BE2C (cell line): ENCODE measurements around the gene CACNA1G.

Experiments
- DNase-seq: peaks from one replicate; pipeline ENCODE4 v3.0.0-alpha.2; 2020
- H3K27me3 ChIP-seq: fragments of 250-450 bp; sonication (Bioruptor Pico); 2 replicates; pipeline ENCODE4 v1.5.1; 2020; ENCODE audit warnings: mild to moderate bottlenecking
- H3K36me3 ChIP-seq: fragments of 250-450 bp; sonication (Bioruptor Pico); 2 replicates; pipeline ENCODE4 v1.5.1; 2020; ENCODE audit warnings: mild to moderate bottlenecking
- H3K4me1 ChIP-seq: fragments of 250-450 bp; sonication (Bioruptor Pico); 2 replicates; pipeline ENCODE4 v1.5.1; 2020
- H3K4me3 ChIP-seq: 2 replicates; pipeline ENCODE4 v1.5.1; 2011; ENCODE audit warnings: low read depth, low read length
- H3K9me3 ChIP-seq: fragments of 250-450 bp; sonication (Bioruptor Pico); 2 replicates; pipeline ENCODE4 v1.5.1; 2020
- TF ChIP-seq, protein P1 (sequence below): IDR thresholded peaks from 2 replicates; pipeline ENCODE4 v1.5.1; 2012; ENCODE audit warnings: mild to moderate bottlenecking, low read depth, low read length

Gene CACNA1G

GRCh38 chr17:50566886-50567285 is 6.4 kb downstream of the CACNA1G start:
- Histone ChIP-seq H3K9me3 (no peaks in the 10 kb centered on the region; the same call in 1 of the 2 replicates), H3K27me3 (peaks cover 21% of the 10 kb centered on the region), H3K4me3 (no peak overlapping the region), H3K4me1 (peaks cover 14% of the 10 kb centered on the region), H3K36me3 (no peaks in the 10 kb centered on the region)
- DNase-seq, result no peak
- TF ChIP-seq, protein P1, sequence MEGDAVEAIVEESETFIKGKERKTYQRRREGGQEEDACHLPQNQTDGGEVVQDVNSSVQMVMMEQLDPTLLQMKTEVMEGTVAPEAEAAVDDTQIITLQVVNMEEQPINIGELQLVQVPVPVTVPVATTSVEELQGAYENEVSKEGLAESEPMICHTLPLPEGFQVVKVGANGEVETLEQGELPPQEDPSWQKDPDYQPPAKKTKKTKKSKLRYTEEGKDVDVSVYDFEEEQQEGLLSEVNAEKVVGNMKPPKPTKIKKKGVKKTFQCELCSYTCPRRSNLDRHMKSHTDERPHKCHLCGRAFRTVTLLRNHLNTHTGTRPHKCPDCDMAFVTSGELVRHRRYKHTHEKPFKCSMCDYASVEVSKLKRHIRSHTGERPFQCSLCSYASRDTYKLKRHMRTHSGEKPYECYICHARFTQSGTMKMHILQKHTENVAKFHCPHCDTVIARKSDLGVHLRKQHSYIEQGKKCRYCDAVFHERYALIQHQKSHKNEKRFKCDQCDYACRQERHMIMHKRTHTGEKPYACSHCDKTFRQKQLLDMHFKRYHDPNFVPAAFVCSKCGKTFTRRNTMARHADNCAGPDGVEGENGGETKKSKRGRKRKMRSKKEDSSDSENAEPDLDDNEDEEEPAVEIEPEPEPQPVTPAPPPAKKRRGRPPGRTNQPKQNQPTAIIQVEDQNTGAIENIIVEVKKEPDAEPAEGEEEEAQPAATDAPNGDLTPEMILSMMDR, result no peak

- Histone ChIP-seq H3K27me3 (peaks cover 5% of the 10 kb centered on the region), H3K9me3 (no peaks in the 10 kb centered on the region; the same call in 1 of the 2 replicates), H3K4me3 (no peak overlapping the region), H3K4me1 (peaks cover 14% of the 10 kb centered on the region), H3K36me3 (no peaks in the 10 kb centered on the region)
- no peak for DNase-seq
- TF ChIP-seq, protein P1, result no peak
These were observed 8.1 kb downstream of the CACNA1G start for GRCh38 chr17:50568659-50569058.

DNA sequence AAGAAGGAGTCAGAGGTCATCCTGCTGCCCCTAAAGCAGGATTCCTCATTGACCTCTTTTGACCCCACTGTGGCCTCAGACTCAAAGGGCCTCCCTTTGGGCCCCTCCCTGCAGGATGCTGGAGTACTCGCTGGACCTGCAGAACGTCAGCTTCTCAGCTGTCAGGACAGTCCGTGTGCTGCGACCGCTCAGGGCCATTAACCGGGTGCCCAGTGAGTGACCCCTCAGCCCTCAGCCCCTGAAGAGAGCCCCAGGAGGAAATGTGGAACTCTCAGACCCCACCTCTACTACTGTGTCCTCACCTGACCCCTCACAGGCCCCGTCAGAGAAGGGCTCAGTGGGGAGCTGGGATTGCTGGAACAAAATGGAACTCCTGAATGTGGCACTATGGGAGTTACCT is 9.1 kb downstream of the CACNA1G start:
- Histone ChIP-seq H3K9me3 (no peaks in the 10 kb centered on the region; the same call in 1 of the 2 replicates), H3K36me3 (no peaks in the 10 kb centered on the region), H3K4me1 (peaks cover 12% of the 10 kb centered on the region), H3K27me3 (no peaks in the 10 kb centered on the region), H3K4me3 (no peak overlapping the region)
- TF ChIP-seq, protein P1, result no peak
- no peak for DNase-seq

DNA sequence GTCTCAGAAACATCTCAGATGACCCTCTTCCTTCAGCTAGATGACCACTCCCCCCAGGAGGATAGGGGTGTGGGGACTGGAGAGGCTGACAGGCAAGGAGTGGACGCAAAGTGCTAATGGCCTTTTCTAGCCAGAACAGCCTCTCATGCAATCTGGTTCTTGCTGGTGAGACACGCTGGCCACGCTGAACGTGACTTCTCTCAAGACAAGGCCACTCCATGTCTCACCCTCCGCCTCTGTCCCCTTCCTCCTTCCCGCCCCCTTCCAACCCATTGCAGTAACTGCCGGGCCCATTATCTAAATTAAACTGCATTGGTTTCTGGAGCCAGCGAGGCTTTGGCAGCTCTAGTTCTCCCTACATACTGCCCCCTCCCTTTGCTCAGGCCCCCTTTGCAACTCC is 9.5 kb downstream of the CACNA1G start:
- Histone ChIP-seq H3K36me3 (no peaks in the 10 kb centered on the region), H3K27me3 (no peaks in the 10 kb centered on the region), H3K4me3 (no peak overlapping the region), H3K4me1 (peaks cover 10% of the 10 kb centered on the region), H3K9me3 (no peaks in the 10 kb centered on the region; the same call in 1 of the 2 replicates)
- no peak for DNase-seq
- TF ChIP-seq, protein P1, result no peak

- Histone ChIP-seq H3K27me3 (no peaks in the 10 kb centered on the region), H3K4me1 (peaks cover 7% of the 10 kb centered on the region), H3K36me3 (no peaks in the 10 kb centered on the region), H3K9me3 (no peaks in the 10 kb centered on the region; the same call in 1 of the 2 replicates), H3K4me3 (no peak overlapping the region)
- TF ChIP-seq, protein P1, result no peak
- no peak for DNase-seq
These were observed 10.0 kb downstream of the CACNA1G start for GRCh38 chr17:50570528-50570927.

DNA sequence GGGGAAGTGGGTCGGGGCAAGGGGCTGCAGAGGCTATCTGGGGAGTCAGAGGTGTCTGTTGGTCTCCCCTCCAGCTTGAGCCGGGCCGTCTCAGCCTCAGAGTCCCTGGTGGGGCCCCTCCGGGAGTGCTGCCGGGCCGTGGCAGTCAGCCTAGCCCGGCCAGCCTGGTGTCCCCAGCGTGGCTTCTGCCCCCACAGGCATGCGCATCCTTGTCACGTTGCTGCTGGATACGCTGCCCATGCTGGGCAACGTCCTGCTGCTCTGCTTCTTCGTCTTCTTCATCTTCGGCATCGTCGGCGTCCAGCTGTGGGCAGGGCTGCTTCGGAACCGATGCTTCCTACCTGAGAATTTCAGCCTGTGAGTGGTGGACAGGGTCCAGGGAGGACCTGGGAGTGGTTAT is 11.2 kb downstream of the CACNA1G start:
- H3K4me1 ChIP-seq, result no peaks in the 10 kb centered on the region; the same call in 1 of the 2 replicates
- H3K27me3 ChIP-seq, result no peaks in the 10 kb centered on the region
- no peaks in the 10 kb centered on the region for H3K36me3 ChIP-seq
- no peak for DNase-seq
- H3K9me3 ChIP-seq, result no peaks in the 10 kb centered on the region
- TF ChIP-seq, protein P1, result no peak
- no peak overlapping the region for H3K4me3 ChIP-seq
